ENCODE measurements around the gene LHFPL3.

Gene LHFPL3

GRCh38 chr7:104416866-104417393, 88.5 kb downstream of the LHFPL3 start:
- H3K36me3 Mint-ChIP-seq (ENCODE audit: low read depth) = no peaks in the 10 kb centered on the region
- no peak for DNase-seq
- H3K4me3 Mint-ChIP-seq = no peak overlapping the region
- H3K27ac Mint-ChIP-seq = no peak overlapping the region
- TF ChIP-seq CTCF (IDR thresholded peaks at IDR 0.05) = no peak
- no peaks in the 10 kb centered on the region for H3K9me3 Mint-ChIP-seq
- no peaks in the 10 kb centered on the region for H3K4me1 Mint-ChIP-seq
- peaks cover 11% of the 10 kb centered on the region for H3K27me3 Mint-ChIP-seq (ENCODE audit: low read depth, poor library complexity)

GRCh38 chr7:104431930-104432329, 103.5 kb downstream of the LHFPL3 start:
- Mint-ChIP-seq H3K27ac (no peak overlapping the region), H3K36me3 (ENCODE audit: low read depth) (no peaks in the 10 kb centered on the region), H3K4me1 (no peaks in the 10 kb centered on the region), H3K9me3 (no peaks in the 10 kb centered on the region), H3K27me3 (ENCODE audit: low read depth, poor library complexity) (no peaks in the 10 kb centered on the region), H3K4me3 (no peak overlapping the region)
- no peak for DNase-seq
- TF ChIP-seq CTCF (IDR thresholded peaks at IDR 0.05) = no peak

GRCh38 chr7:104434129-104434528, 105.7 kb downstream of the LHFPL3 start:
- Mint-ChIP-seq H3K36me3 (ENCODE audit: low read depth) (no peaks in the 10 kb centered on the region), H3K27ac (no peak overlapping the region), H3K9me3 (no peaks in the 10 kb centered on the region), H3K4me1 (no peaks in the 10 kb centered on the region), H3K4me3 (no peak overlapping the region), H3K27me3 (ENCODE audit: low read depth, poor library complexity) (no peaks in the 10 kb centered on the region)
- no peak for TF ChIP-seq CTCF (IDR thresholded peaks at IDR 0.05)
- DNase-seq = no peak

- Mint-ChIP-seq H3K4me3 (no peak overlapping the region), H3K4me1 (no peaks in the 10 kb centered on the region), H3K36me3 (ENCODE audit: low read depth) (no peaks in the 10 kb centered on the region), H3K27ac (no peak overlapping the region), H3K27me3 (ENCODE audit: low read depth, poor library complexity) (peaks cover 8% of the 10 kb centered on the region), H3K9me3 (no peaks in the 10 kb centered on the region)
- no peak for TF ChIP-seq CTCF (IDR thresholded peaks at IDR 0.05)
- no peak for DNase-seq
These were observed 114.1 kb downstream of the LHFPL3 start for GRCh38 chr7:104442481-104442880.

GRCh38 chr7:104444017-104444416, 115.6 kb downstream of the LHFPL3 start:
- no peak for TF ChIP-seq CTCF (IDR thresholded peaks at IDR 0.05)
- Mint-ChIP-seq H3K4me1 (no peaks in the 10 kb centered on the region), H3K9me3 (no peaks in the 10 kb centered on the region), H3K36me3 (ENCODE audit: low read depth) (no peaks in the 10 kb centered on the region), H3K27ac (no peak overlapping the region), H3K27me3 (ENCODE audit: low read depth, poor library complexity) (peaks cover 8% of the 10 kb centered on the region), H3K4me3 (no peak overlapping the region)
- DNase-seq = no peak

- Mint-ChIP-seq H3K9me3 (no peaks in the 10 kb centered on the region), H3K4me3 (no peak overlapping the region)
- TF ChIP-seq CTCF (IDR thresholded peaks at IDR 0.05) = no peak
These were observed 117.0 kb downstream of the LHFPL3 start for GRCh38 chr7:104445393-104445792.

More at GRCh38 chr7:104445393-104445792, 117.0 kb downstream of the LHFPL3 start:
- no peaks in the 10 kb centered on the region for H3K36me3 Mint-ChIP-seq (ENCODE audit: low read depth)
- no peak for DNase-seq
- H3K27me3 Mint-ChIP-seq (ENCODE audit: low read depth, poor library complexity) = peaks cover 8% of the 10 kb centered on the region
- no peaks in the 10 kb centered on the region for H3K4me1 Mint-ChIP-seq
- no peak overlapping the region for H3K27ac Mint-ChIP-seq
